H1 (cell line): Measurements from ENCODE around the gene EPHB1. TPM values are rescaled to one million over a fixed set of nuclear protein-coding genes. Genes with fewer than 3 reads are reported as not detected.

Source experiments
- CHD2 ChIP-seq: IDR thresholded peaks from 2 replicates; pipeline ENCODE4 v1.6.1; 2012; ENCODE audit warnings: low read length, improper control_type of control experiment
- CHD7 ChIP-seq: fragments of 300-600 bp; sonication (generic); IDR thresholded peaks from 2 replicates; pipeline ENCODE4 v1.7.1; 2012; ENCODE audit warnings: low read length, moderate library complexity, mild to moderate bottlenecking, inconsistent platforms; ENCODE audit not compliant: insufficient replicate concordance
- CREB1 ChIP-seq: IDR thresholded peaks from 2 replicates; pipeline ENCODE4 v1.6.1; 2012; ENCODE audit warnings: inconsistent platforms
- FOSL1 ChIP-seq: IDR thresholded peaks from 2 replicates; pipeline ENCODE4 v1.6.1; 2011; ENCODE audit warnings: mild to moderate bottlenecking, low read depth, low read length, moderate library complexity; ENCODE audit not compliant: insufficient read depth
- KDM1A ChIP-seq: fragments of 200-600, 300-600 bp; sonication (generic); IDR thresholded peaks from 2 replicates; pipeline ENCODE4 v1.7.1; 2016; ENCODE audit warnings: mild to moderate bottlenecking, low read length, borderline replicate concordance
- polyA plus RNA-seq, 7 experiments: library from polyadenylated mRNA; depleted of rRNA in 3 of 7; stranded (reverse) in 5 of 7; unstranded in 2 of 7; fragments of >200 nt in 5 of 7; fragments of 200-250 nt in 2 of 7; gene quantifications; 1 replicate in 5 of 7; 2 replicates in 1 of 7; 4 replicates in 1 of 7; pipeline versions ENCODE4 v1.2.1 to v1.2.3, GENCODE V29; 2011 to 2013; ENCODE audit warnings: missing spikeins in 2 of 7, mixed read lengths in 2 of 7
- total RNA-seq: library from RNA; stranded (reverse); fragmentation: NEBNext Ultra II Directional; extraction: Animal tissue kit (Norgen Biotek cat#: 25700); gene quantifications from 2 replicates; pipeline ENCODE4 v1.2.1, GENCODE V29; 2021

The EPHB1 gene
- total and polyA plus RNA-seq, 2 of the 8 experiments (the other 6 are each of a cell fraction or from before 2014, with no cell fraction given) = 3.5 to 5.9 TPM

- TF ChIP-seq CHD7 = no peak
- no peak for TF ChIP-seq CHD2
- no peak for TF ChIP-seq KDM1A
- no peak for TF ChIP-seq FOSL1
- TF ChIP-seq CREB1 = no peak
- TF ChIP-seq, all 59 proteins: peak for 0
Observed at GRCh38 chr3:135034291-135034768, 239.3 kb downstream of the EPHB1 start (continued).
